KMS-11 (cell line): ENCODE results near the gene PPM1K.

Experiments
- H2AFZ ChIP-seq: fragments of 200-600 bp; sonication (generic); 2 replicates; pipeline ENCODE4 v1.6.1; 2016; ENCODE audit warnings: antibody characterized with exemption, mixed run types, low read depth
- H3K27ac ChIP-seq: fragments of 200-600 bp; sonication (generic); 2 replicates; pipeline ENCODE4 v1.6.1; 2016; ENCODE audit warnings: mild to moderate bottlenecking, mixed run types
- H3K27me3 ChIP-seq: fragments of 200-600 bp; sonication (generic); 2 replicates; pipeline ENCODE4 v1.6.1; 2017; ENCODE audit warnings: mild to moderate bottlenecking, low read depth, mixed run types, moderate library complexity; ENCODE audit not compliant: insufficient read depth
- H3K36me3 ChIP-seq: fragments of 200-600 bp; sonication (generic); 2 replicates; pipeline ENCODE4 v1.6.1; 2017; ENCODE audit warnings: mild to moderate bottlenecking, mixed run types; ENCODE audit not compliant: insufficient read depth
- H3K4me1 ChIP-seq: fragments of 200-600 bp; sonication (generic); 2 replicates; pipeline ENCODE4 v1.6.1; 2016; ENCODE audit warnings: mild to moderate bottlenecking, low read depth, mixed run types; ENCODE audit not compliant: poor library complexity, severe bottlenecking
- H3K4me2 ChIP-seq: fragments of 200-600 bp; sonication (generic); 2 replicates; pipeline ENCODE4 v1.7.0; 2016; ENCODE audit warnings: mild to moderate bottlenecking, mixed run types
- H3K4me3 ChIP-seq: fragments of 200-600 bp; sonication (generic); IDR thresholded peaks from 2 replicates; pipeline ENCODE4 v1.6.1; 2017; ENCODE audit warnings: low read depth, low read length, mixed read lengths; ENCODE audit not compliant: insufficient read depth
- H3K79me2 ChIP-seq: fragments of 200-600 bp; sonication (generic); 2 replicates; pipeline ENCODE4 v1.6.1; 2016; ENCODE audit warnings: low read depth, mixed run types; ENCODE audit not compliant: insufficient read depth
- H3K9ac ChIP-seq: fragments of 200-600 bp; sonication (generic); 2 replicates; pipeline ENCODE4 v1.6.1; 2016; ENCODE audit warnings: mild to moderate bottlenecking, mixed run types
- H4K20me1 ChIP-seq: fragments of 200-600 bp; sonication (generic); 2 replicates; pipeline ENCODE4 v1.6.1; 2016; ENCODE audit warnings: mild to moderate bottlenecking, mixed run types; ENCODE audit not compliant: insufficient read depth
- TF ChIP-seq, protein P1 (sequence below): fragments of 200-600 bp; sonication (generic); conservative IDR thresholded peaks from 2 replicates; pipeline ENCODE4 v1.6.1; 2017; ENCODE audit warnings: low read depth, mild to moderate bottlenecking, antibody characterized with exemption, low read length, moderate library complexity, mixed read lengths

PPM1K gene

DNA sequence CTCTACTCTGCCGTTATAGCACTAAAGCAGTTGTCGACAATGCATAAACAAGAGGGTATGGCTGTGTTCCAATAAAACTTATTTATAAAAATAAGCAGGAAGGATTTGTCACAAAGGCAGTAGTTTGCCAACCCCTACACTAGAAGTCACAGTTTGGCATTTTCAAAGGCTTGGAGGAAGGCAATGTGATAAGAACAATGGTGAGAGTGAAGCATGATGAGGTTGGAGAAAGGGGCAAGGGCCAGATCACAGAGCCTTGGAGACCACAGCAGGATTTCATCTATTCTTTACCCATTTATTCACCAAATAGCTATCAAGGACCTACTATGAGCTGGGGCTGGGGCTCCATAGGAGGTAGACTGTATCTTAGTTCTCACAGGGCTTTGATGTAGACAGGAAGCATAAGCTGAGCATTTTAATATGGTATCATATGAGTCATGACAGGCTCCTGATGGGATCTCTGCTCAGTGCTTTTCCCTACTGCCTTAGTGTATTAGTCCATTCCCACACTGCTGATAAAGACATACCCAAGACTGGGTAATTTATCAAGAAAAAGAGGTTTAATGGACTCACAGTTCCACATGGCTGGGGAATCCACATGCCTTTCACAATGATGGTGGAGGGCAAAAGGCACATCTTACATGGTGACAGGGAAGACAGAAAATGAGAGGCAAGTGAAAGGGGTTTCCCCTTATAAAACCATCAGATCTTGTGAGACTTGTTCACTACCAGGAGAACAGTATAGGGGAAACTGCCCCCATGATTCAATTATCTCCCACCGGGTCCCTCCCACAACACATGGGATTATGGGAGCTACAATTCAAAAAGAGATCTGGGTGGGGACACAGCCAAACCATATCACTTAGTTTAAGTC, 58.9 kb downstream of the PPM1K start:
- Histone ChIP-seq H3K4me1 (no peaks in the 10 kb centered on the region), H3K9ac (no peak overlapping the region), H3K27ac (no peak overlapping the region), H3K27me3 (no peaks in the 10 kb centered on the region), H3K79me2 (no peaks in the 10 kb centered on the region), H3K36me3 (no peaks in the 10 kb centered on the region), H3K4me3 (no peak overlapping the region), H4K20me1 (no peaks in the 10 kb centered on the region), H3K4me2 (no peak overlapping the region), H2AFZ (no peak overlapping the region)
- TF ChIP-seq, protein P1, sequence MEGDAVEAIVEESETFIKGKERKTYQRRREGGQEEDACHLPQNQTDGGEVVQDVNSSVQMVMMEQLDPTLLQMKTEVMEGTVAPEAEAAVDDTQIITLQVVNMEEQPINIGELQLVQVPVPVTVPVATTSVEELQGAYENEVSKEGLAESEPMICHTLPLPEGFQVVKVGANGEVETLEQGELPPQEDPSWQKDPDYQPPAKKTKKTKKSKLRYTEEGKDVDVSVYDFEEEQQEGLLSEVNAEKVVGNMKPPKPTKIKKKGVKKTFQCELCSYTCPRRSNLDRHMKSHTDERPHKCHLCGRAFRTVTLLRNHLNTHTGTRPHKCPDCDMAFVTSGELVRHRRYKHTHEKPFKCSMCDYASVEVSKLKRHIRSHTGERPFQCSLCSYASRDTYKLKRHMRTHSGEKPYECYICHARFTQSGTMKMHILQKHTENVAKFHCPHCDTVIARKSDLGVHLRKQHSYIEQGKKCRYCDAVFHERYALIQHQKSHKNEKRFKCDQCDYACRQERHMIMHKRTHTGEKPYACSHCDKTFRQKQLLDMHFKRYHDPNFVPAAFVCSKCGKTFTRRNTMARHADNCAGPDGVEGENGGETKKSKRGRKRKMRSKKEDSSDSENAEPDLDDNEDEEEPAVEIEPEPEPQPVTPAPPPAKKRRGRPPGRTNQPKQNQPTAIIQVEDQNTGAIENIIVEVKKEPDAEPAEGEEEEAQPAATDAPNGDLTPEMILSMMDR: no peak

DNA sequence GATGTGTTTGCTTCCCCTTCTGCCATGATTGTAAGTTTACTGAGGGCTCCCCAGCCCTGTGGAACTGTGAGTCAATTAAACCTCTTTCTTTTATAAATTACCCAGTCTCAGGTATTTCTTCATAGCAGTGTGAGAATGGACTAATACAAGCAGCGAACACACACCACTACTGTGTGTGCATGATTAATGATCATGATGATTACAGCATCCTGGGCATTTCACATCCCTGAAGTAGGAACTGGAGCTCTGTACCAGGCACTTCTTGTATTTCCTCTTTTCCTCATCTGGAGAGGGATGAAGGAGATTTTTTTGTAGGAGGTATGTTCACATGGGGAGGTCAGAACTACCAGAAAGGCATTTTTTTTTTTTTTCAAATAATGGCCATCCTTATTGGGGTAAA, 60.8 kb downstream of the PPM1K start:
- Histone ChIP-seq H2AFZ (no peak overlapping the region), H4K20me1 (no peaks in the 10 kb centered on the region), H3K27me3 (no peaks in the 10 kb centered on the region), H3K36me3 (no peaks in the 10 kb centered on the region), H3K9ac (no peak overlapping the region), H3K27ac (no peak overlapping the region), H3K4me3 (no peak overlapping the region), H3K4me1 (no peaks in the 10 kb centered on the region), H3K4me2 (no peak overlapping the region), H3K79me2 (no peaks in the 10 kb centered on the region)
- TF ChIP-seq, protein P1: no peak

DNA sequence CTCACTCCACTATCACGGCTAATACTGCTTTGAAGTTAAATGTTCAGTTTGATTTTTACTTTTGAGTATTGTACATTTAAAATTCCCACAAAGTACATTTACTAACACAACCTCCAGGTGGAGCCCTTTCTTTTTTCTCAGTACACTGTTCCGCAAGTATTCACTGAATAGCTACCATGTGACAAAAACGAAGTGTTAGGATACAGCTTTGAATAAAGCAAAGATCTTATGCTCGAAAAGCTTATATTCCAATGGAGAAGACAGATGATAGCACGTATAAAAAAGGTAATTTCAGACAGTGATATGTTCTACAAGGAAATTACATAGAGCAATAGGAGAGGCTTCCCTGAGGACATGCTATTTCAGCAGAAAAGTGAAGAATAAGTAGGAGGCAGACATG, 65.3 kb downstream of the PPM1K start:
- Histone ChIP-seq H3K4me2 (peak overlapping the region; percentile 34; the same call in 1 of the 2 replicates), H3K4me1 (no peaks in the 10 kb centered on the region), H3K4me3 (no peak overlapping the region), H3K9ac (no peak overlapping the region), H4K20me1 (no peaks in the 10 kb centered on the region), H3K36me3 (no peaks in the 10 kb centered on the region), H3K27me3 (no peaks in the 10 kb centered on the region), H3K79me2 (no peaks in the 10 kb centered on the region), H2AFZ (no peak overlapping the region), H3K27ac (no peak overlapping the region)
- TF ChIP-seq, protein P1: peak; percentile 88

DNA sequence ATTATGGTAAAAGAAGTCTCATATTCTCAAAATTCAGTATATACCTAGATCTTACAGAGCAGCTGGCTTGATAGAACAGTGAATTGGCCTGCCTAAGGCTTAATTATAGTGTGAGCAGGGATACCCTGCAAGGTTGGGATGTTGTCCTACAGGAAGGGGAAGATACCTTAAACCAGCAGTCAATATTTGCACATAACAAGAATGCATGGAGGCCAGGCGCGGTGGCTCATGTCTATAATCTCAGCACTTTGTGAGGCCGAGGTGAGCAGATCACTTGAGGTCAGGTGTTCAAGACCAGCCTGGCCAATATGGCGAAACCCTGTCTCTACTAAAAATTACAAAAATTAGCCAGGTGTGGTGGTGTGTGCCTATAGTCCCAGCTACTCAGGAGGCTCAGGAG, 67.2 kb downstream of the PPM1K start:
- no peak overlapping the region for H2AFZ ChIP-seq
- H3K4me3 ChIP-seq: no peak overlapping the region
- TF ChIP-seq, protein P1: no peak
- no peaks in the 10 kb centered on the region for H3K27me3 ChIP-seq
- no peak overlapping the region for H3K27ac ChIP-seq
- no peaks in the 10 kb centered on the region for H3K36me3 ChIP-seq
- H3K4me1 ChIP-seq: no peaks in the 10 kb centered on the region
- H3K4me2 ChIP-seq: no peak overlapping the region
- H3K9ac ChIP-seq: no peak overlapping the region
- H4K20me1 ChIP-seq: no peaks in the 10 kb centered on the region
- H3K79me2 ChIP-seq: no peaks in the 10 kb centered on the region
